ENCODE data around the gene RIPK4.

RIPK4 gene

GRCh38 chr21:41753006-41753898 lies 13.6 kb downstream of the RIPK4 start:
- no peak for DNase-seq (ENCODE audit: low read depth, low spot score)
- ChIA-PET POLR2A (interaction anchor here (1.7 kb wide), 1 partner anchor 138 kb away, joined by 7 read pairs; no protein-coding TSS in a partner anchor), CTCF (interaction anchor here (0.7 to 1.2 kb wide), 4 partner anchors 16 to 143 kb away, joined by 3 to 4 read pairs (median 4); no protein-coding TSS in a partner anchor)
- TF ChIP-seq CTCF (IDR thresholded peaks at IDR 0.05; ENCODE audit: insufficient read depth, low read length, missing control alignments), result no peak
- H3K4me3 ChIP-seq (ENCODE audit: low read depth, low read length), result no peak overlapping the region

- ChIA-PET POLR2A (interaction anchor here (0.7 to 1.7 kb wide), 3 partner anchors 8 to 242 kb away, joined by 3 to 7 read pairs (median 3); no protein-coding TSS in a partner anchor), CTCF (interaction anchor here (1.1 to 1.3 kb wide), 3 partner anchors 10 to 140 kb away, joined by 3 to 13 read pairs (median 4); no protein-coding TSS in a partner anchor)
- no peak for TF ChIP-seq CTCF (IDR thresholded peaks at IDR 0.05; ENCODE audit: insufficient read depth, low read length, missing control alignments)
- no peak for DNase-seq (ENCODE audit: low read depth, low spot score)
- no peak overlapping the region for H3K4me3 ChIP-seq (ENCODE audit: low read depth, low read length)
Observed at GRCh38 chr21:41752231-41752681, 14.6 kb downstream of the RIPK4 start.

GRCh38 chr21:41751611-41752011 lies 15.2 kb downstream of the RIPK4 start:
- ChIA-PET CTCF (interaction anchor here (1.1 to 1.3 kb wide), 2 partner anchors 10 to 139 kb away, joined by 3 to 13 read pairs; no protein-coding TSS in a partner anchor), POLR2A (interaction anchor here (0.7 to 1.7 kb wide), 3 partner anchors 8 to 242 kb away, joined by 3 to 7 read pairs (median 3); no protein-coding TSS in a partner anchor)
- DNase-seq (ENCODE audit: low read depth, low spot score), result no peak
- TF ChIP-seq CTCF (IDR thresholded peaks at IDR 0.05; ENCODE audit: insufficient read depth, low read length, missing control alignments), result no peak
- H3K4me3 ChIP-seq (ENCODE audit: low read depth, low read length), result no peak overlapping the region

- POLR2A ChIA-PET, result interaction anchor here (1.5 kb wide), 1 partner anchor 9 kb away, joined by 3 read pairs; no protein-coding TSS in a partner anchor
- no peak for TF ChIP-seq CTCF (IDR thresholded peaks at IDR 0.05; ENCODE audit: insufficient read depth, low read length, missing control alignments)
Observed at GRCh38 chr21:41750532-41751151, 16.2 kb downstream of the RIPK4 start.

GRCh38 chr21:41750051-41750450 lies 16.8 kb downstream of the RIPK4 start:
- CTCF ChIA-PET, result interaction anchor here (0.8 kb wide), 1 partner anchor 129 kb away, joined by 4 read pairs; no protein-coding TSS in a partner anchor
- TF ChIP-seq CTCF (IDR thresholded peaks at IDR 0.05; ENCODE audit: insufficient read depth, low read length, missing control alignments), result no peak
- DNase-seq (ENCODE audit: low read depth, low spot score), result no peak
- POLR2A ChIA-PET, result no interaction called here
- H3K4me3 ChIP-seq (ENCODE audit: low read depth, low read length), result no peak overlapping the region

More at GRCh38 chr21:41750532-41751151, 16.2 kb downstream of the RIPK4 start:
- no peak overlapping the region for H3K4me3 ChIP-seq (ENCODE audit: low read depth, low read length)
- DNase-seq (ENCODE audit: low read depth, low spot score), result no peak
- CTCF ChIA-PET, result interaction anchor here (0.8 kb wide), 1 partner anchor 129 kb away, joined by 4 read pairs; no protein-coding TSS in a partner anchor

Measured in AG04449 (cell line).